ENCODE data around the gene BCAS3.

The BCAS3 gene

GRCh38 chr17:61331178-61331577 lies 653.5 kb downstream of the BCAS3 start:
- no peak for TF ChIP-seq CTCF (IDR thresholded peaks at IDR 0.05; ENCODE audit: control insufficient read depth, insufficient read depth, low read depth, low read length, missing control alignments)
- no peak for DNase-seq (ENCODE audit: low read depth)
- no peak overlapping the region for H3K4me3 ChIP-seq (ENCODE audit: control insufficient read depth, low read depth, low read length)

DNA sequence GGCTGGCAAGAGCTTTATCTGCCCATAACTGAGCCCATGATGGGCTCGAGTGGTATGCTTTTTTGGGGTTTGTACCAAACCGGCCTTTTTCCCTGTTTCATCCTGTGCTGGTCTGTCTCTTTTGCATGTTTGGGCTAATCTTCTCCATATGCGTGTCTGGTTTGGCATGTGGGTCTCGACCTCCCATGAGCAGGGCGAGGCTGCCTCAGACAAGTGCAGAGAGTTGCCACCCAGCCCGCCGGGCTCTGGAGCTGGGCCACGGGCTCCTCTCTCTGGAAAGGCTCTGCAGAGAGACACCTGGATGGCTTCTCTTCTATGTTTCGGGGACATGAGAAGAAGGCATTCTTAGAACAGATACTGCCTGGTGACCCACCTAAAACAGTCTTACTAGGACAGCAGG lies 654.2 kb downstream of the BCAS3 start:
- TF ChIP-seq CTCF (IDR thresholded peaks at IDR 0.05; ENCODE audit: control insufficient read depth, insufficient read depth, low read depth, low read length, missing control alignments), result no peak
- no peak overlapping the region for H3K4me3 ChIP-seq (ENCODE audit: control insufficient read depth, low read depth, low read length)
- DNase-seq (ENCODE audit: low read depth), result no peak

GRCh38 chr17:61333136-61333535 lies 655.5 kb downstream of the BCAS3 start:
- no peak overlapping the region for H3K4me3 ChIP-seq (ENCODE audit: control insufficient read depth, low read depth, low read length)
- DNase-seq (ENCODE audit: low read depth), result no peak
- TF ChIP-seq CTCF (IDR thresholded peaks at IDR 0.05; ENCODE audit: control insufficient read depth, insufficient read depth, low read depth, low read length, missing control alignments), result no peak

DNA sequence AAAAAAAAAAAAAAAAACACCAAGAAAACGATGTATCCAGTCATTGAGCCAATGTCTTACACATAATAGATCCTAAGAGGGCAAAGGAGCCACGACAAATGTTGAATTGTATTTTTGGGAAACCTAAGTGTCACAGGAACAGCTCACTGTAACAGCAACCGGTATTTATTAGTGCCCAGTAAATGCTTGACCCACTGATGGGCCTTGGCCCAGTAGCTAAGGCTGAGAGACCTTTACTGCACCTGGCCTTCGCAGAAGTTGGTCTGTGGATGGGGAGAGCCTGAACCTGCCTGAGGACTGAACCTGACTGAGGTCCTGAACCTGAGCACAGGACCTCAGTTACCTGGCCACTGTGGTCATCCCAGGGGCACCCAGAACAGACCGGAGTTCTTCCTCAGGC lies 657.0 kb downstream of the BCAS3 start:
- no peak for TF ChIP-seq CTCF (IDR thresholded peaks at IDR 0.05; ENCODE audit: control insufficient read depth, insufficient read depth, low read depth, low read length, missing control alignments)
- no peak for DNase-seq (ENCODE audit: low read depth)
- H3K4me3 ChIP-seq (ENCODE audit: control insufficient read depth, low read depth, low read length), result no peak overlapping the region

DNA sequence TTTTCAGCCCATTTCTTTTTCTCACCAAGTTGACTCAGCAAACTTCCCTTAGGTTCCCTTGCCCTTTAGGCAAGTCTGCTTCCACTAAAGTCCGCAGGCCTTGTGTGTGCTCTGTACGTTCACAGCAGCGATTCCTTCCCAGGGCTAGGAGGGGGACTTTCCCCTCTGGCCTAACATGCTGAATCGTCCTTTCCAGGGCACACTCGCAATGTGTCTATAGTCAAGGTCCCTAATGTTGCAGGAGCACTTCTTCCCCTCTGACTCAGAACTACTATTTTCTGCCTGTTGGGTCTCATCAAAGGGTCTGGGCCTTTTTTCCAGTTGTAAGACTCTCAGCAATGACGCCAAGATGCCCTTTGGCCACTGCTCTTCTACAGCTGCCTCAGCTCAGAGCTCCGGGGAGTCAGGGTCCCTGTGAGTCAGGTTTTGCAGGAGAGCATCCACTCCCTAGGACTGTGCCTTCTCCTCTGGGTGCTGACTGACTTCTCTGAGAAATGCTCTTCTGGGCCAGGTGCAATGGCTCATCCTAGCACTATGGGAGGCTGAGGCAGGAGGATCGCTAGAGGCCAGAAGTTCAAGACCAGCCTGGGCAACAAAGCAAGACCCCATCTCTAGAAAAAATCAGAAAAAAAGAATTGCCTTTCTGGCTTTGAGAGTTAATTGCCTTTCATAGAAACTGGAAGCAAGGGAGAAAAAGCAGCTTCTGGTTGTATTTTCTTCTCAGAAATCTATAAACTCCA lies 657.6 kb downstream of the BCAS3 start:
- no peak overlapping the region for H3K4me3 ChIP-seq (ENCODE audit: control insufficient read depth, low read depth, low read length)
- DNase-seq (ENCODE audit: low read depth), result no peak
- TF ChIP-seq CTCF (IDR thresholded peaks at IDR 0.05; ENCODE audit: control insufficient read depth, insufficient read depth, low read depth, low read length, missing control alignments), result no peak

GRCh38 chr17:61335845-61336655 lies 658.4 kb downstream of the BCAS3 start:
- H3K4me3 ChIP-seq (ENCODE audit: control insufficient read depth, low read depth, low read length), result no peak overlapping the region
- no peak for TF ChIP-seq CTCF (IDR thresholded peaks at IDR 0.05; ENCODE audit: control insufficient read depth, insufficient read depth, low read depth, low read length, missing control alignments)
- DNase-seq (ENCODE audit: low read depth), result no peak
